Fibroblast of the aortic adventitia (primary cell): ENCODE measurements around the gene ZDHHC24. TPM values are rescaled to one million over a fixed set of nuclear protein-coding genes. Genes with fewer than 3 reads are reported as not detected.
A peak's percentile ranks its signal among the peaks of the same experiment; 100 is the strongest.
"Not testable (repeated sequence)": the region's sequence is repeated elsewhere in the genome, so short reads cannot be mapped to it uniquely, and the experiment has no call there.

Experiments used
- DNase-seq: peaks from one replicate; pipeline ENCODE4 v3.0.0-alpha.2; 2010; ENCODE audit warnings: low read depth
- H3K4me3 ChIP-seq: 2 replicates; pipeline ENCODE4 v1.5.1; 2011; ENCODE audit warnings: low read depth, mild to moderate bottlenecking, control low read depth, low read length, moderate library complexity
- CTCF ChIP-seq: IDR thresholded peaks from 2 replicates; pipeline ENCODE4 v1.5.1; 2011; ENCODE audit warnings: mild to moderate bottlenecking, low read length, control low read depth, inconsistent platforms; ENCODE audit not compliant: insufficient read depth
- total RNA-seq: library from RNA; depleted of rRNA; stranded (reverse); fragments of >200 nt; gene quantifications from 2 replicates; pipeline ENCODE4 v1.2.3, GENCODE V29; 2012; ENCODE audit warnings: low replicate concordance

ZDHHC24 gene
- total RNA-seq, 1 donor, result 8.6 TPM

GRCh38 chr11:66546368-66546965 is 619 bp upstream of the ZDHHC24 start, which contains the start of gene ACTN3:
ACTN3 (plus strand) TSS chr11:66546903; CDS start chr11:66546938, 35 bp downstream.
- peak within 1 kb of the TSS; percentile 78 for H3K4me3 ChIP-seq
- no peak for TF ChIP-seq CTCF
- DNase-seq, result peak; percentile 6

- peak overlapping the region; percentile 78 for H3K4me3 ChIP-seq
- DNase-seq, result not testable (repeated sequence)
Observed at GRCh38 chr11:66544952-66545351, 896 bp downstream of the ZDHHC24 start.

GRCh38 chr11:66543263-66544107 is 2.4 kb downstream of the ZDHHC24 start:
- peak overlapping the region; percentile 28 for H3K4me3 ChIP-seq
- peak; percentile 29 for DNase-seq
- TF ChIP-seq CTCF, result peak; percentile 64

GRCh38 chr11:66542362-66542761 is 3.5 kb downstream of the ZDHHC24 start:
- no peak overlapping the region for H3K4me3 ChIP-seq
- no peak for TF ChIP-seq CTCF
- DNase-seq, result peak; percentile 57

GRCh38 chr11:66541892-66542291 is 4.0 kb downstream of the ZDHHC24 start:
- DNase-seq, result no peak
- no peak overlapping the region for H3K4me3 ChIP-seq
- TF ChIP-seq CTCF, result no peak

GRCh38 chr11:66540598-66540997 is 5.2 kb downstream of the ZDHHC24 start:
- DNase-seq, H3K4me3 ChIP-seq: not testable (repeated sequence)

- no peak for TF ChIP-seq CTCF
- no peak overlapping the region for H3K4me3 ChIP-seq
- no peak for DNase-seq
Observed at GRCh38 chr11:66539870-66540213, 6.0 kb downstream of the ZDHHC24 start.
